Measurements from ENCODE around the gene NKPD1.

The NKPD1 gene

GRCh38 chr19:45177817-45178261 lies 17.1 kb upstream of the NKPD1 start, which contains the start of gene TRAPPC6A:
TRAPPC6A (minus strand) TSS chr19:45178237; CDS start chr19:45178218, 19 bp downstream.
- CTCF ChIA-PET, result interaction anchor here (0.5 kb wide), 1 partner anchor 106 kb away, joined by 3 read pairs; no protein-coding TSS in a partner anchor
- DNase-seq (ENCODE audit: low spot score), result peak; percentile 82
- no peak for TF ChIP-seq CTCF (conservative IDR thresholded peaks at IDR 0.05; ENCODE audit: low read depth)
- peak within 1 kb of the TSS; percentile 93 for H3K27ac ChIP-seq
- POLR2A ChIA-PET (ENCODE audit: low non-redundant PET), result interaction anchor here (0.9 to 1.3 kb wide), 2 partner anchors 13 to 85 kb away, joined by 3 read pairs; partner anchors contain the start of gene PPP1R37

- POLR2A ChIA-PET (ENCODE audit: low non-redundant PET), result no interaction called here
- CTCF ChIA-PET, result no interaction called here
- TF ChIP-seq CTCF (conservative IDR thresholded peaks at IDR 0.05; ENCODE audit: low read depth), result no peak
- peak overlapping the region; percentile 93 for H3K27ac ChIP-seq
- no peak for DNase-seq (ENCODE audit: low spot score)
Observed at GRCh38 chr19:45175515-45176345, 14.9 kb upstream of the NKPD1 start.

- H3K27ac ChIP-seq, result peak overlapping the region; percentile 6
- TF ChIP-seq CTCF (conservative IDR thresholded peaks at IDR 0.05; ENCODE audit: low read depth), result no peak
- ChIA-PET POLR2A (ENCODE audit: low non-redundant PET) (no interaction called here), CTCF (no interaction called here)
- no peak for DNase-seq (ENCODE audit: low spot score)
Observed at GRCh38 chr19:45173816-45174215, 13.0 kb upstream of the NKPD1 start.

DNA sequence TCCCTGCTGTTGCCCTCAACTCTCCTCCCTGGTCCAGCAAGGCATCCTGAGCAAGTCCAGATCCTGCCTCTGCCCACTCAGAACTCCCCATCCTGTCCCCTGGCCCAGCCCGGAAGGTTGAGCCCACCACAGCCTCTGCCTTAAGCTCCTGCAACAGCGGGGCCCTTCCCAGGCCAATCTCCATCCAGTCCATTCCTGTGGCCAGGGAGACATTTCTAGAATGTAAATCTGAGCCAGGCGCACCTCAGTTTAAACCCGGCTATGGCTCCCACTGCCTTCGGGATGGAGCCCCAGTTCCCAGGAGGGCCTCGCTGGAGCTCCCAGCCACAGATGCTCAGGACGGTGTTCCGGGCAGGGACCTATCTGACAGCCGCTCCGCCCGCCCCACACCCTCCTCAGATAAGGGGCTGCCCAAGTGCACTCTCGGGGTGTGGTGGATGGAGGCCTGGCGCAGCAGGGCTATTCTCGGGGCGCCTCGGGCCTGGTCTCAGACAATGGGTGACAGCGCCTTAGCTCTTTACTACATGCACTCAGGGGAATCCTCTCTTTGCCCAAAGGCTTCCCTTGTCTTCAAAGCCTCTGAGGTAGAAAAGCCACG lies 11.9 kb upstream of the NKPD1 start:
- ChIA-PET CTCF (no interaction called here), POLR2A (ENCODE audit: low non-redundant PET) (no interaction called here)
- H3K27ac ChIP-seq, result peak overlapping the region; percentile 32
- no peak for DNase-seq (ENCODE audit: low spot score)
- no peak for TF ChIP-seq CTCF (conservative IDR thresholded peaks at IDR 0.05; ENCODE audit: low read depth)

- peak overlapping the region; percentile 32 for H3K27ac ChIP-seq
- ChIA-PET POLR2A (ENCODE audit: low non-redundant PET) (no interaction called here), CTCF (no interaction called here)
- TF ChIP-seq CTCF (conservative IDR thresholded peaks at IDR 0.05; ENCODE audit: low read depth), result no peak
- DNase-seq (ENCODE audit: low spot score), result no peak
Observed at GRCh38 chr19:45172173-45172572, 11.4 kb upstream of the NKPD1 start.

DNA sequence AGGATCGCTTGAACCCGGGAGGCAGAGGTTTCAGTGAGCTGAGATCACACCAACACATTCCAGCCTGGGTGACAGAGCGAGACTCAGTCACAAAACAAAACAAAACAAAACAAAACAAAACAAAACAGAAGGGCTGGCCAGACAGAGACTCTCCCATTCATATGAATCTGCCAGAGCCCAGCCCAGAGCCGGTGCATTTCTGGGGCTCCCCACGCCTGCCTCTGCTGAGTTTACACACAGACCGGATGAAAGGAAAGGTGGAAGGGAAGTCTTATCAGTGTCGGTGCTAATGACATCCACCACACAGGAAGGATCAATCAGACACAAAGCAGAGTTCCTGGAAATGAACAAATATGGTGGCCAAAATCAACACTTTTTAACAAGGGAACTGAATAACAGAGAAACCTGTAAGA lies 10.4 kb upstream of the NKPD1 start:
- CTCF ChIA-PET, result interaction anchor here (0.6 kb wide), 1 partner anchor 10 kb away, joined by 4 read pairs; the partner anchor contains the start of gene NKPD1
- TF ChIP-seq CTCF (conservative IDR thresholded peaks at IDR 0.05; ENCODE audit: low read depth), result no peak
- DNase-seq (ENCODE audit: low spot score), result no peak
- peak overlapping the region; percentile 50 for H3K27ac ChIP-seq
- POLR2A ChIA-PET (ENCODE audit: low non-redundant PET), result no interaction called here
